Esophagus squamous epithelium (tissue), 5 donors: ENCODE results near the gene RGP1. TPM values are rescaled to one million over a fixed set of nuclear protein-coding genes. Genes with fewer than 3 reads are reported as not detected.

Experiments
- DNase-seq: peaks from one replicate; lab custom pipeline; 2025; lab: John Stamatoyannopoulos, UW
- H3K27ac ChIP-seq, 4 donors: fragments of 200-600 bp; sonication (generic); one replicate each; pipeline ENCODE4 v1.5.1; 2016 to 2019; ENCODE audit warnings: mild to moderate bottlenecking in 1 of 4
- H3K27me3 ChIP-seq, 4 donors: fragments of 200-600 bp; sonication (generic); 1 replicate in 3 of 4; 2 replicates in 1 of 4; pipeline versions ENCODE4 v1.5.1 to v1.6.0; 2017 to 2021; ENCODE audit warnings: antibody characterized with exemption in 1 of 4
- H3K36me3 ChIP-seq, 3 donors: fragments of 200-600 bp; sonication (generic); one replicate each; pipeline ENCODE4 v1.5.1; 2016 to 2019
- H3K4me1 ChIP-seq, 3 donors: fragments of 200-600 bp; sonication (generic); one replicate each; pipeline ENCODE4 v1.5.1; 2017 to 2019
- H3K4me3 ChIP-seq, 4 donors: fragments of 200-600 bp; sonication (generic); 1 replicate in 3 of 4; 2 replicates in 1 of 4; pipeline ENCODE4 v1.5.1; 2016 to 2019; ENCODE audit warnings: mild to moderate bottlenecking in 2 of 4, moderate library complexity in 1 of 4
- H3K9me3 ChIP-seq, 3 donors: fragments of 200-600 bp; sonication (generic); one replicate each; pipeline ENCODE4 v1.5.1; 2016 to 2019
- POLR2A ChIP-seq, 4 donors: fragments of 450-650 bp; IDR thresholded peaks; one replicate each; pipeline ENCODE4 v1.6.1; 2017; ENCODE audit warnings: antibody characterized with exemption in 4 of 4, mild to moderate bottlenecking in 4 of 4, moderate library complexity in 3 of 4
- WGBS, 2 donors: methylation state at CpG; one replicate each; pipeline ENCODE4 v1.1.5; 2018; 5-methylcytosine and 5-hydroxymethylcytosine counted together
- intact Hi-C: fragments of 100-400 bp; cut with DNase I; formaldehyde crosslinking; loops from one replicate; pipeline ENCODE4 v1.15.0; 2022
- total RNA-seq, 4 donors: library from RNA; depleted of rRNA; stranded (reverse); fragments of >200 nt; gene quantifications; one replicate each; pipeline ENCODE4 v1.1.0, GENCODE V29; 2016
- TF ChIP-seq, protein P1 (sequence below), 6 experiments: fragments of 450-650 bp in 4 of 6; fragments of 200-600 bp in 2 of 6; sonication (generic) in 2 of 6; IDR thresholded peaks; one replicate each; pipeline ENCODE4 v1.5.1; 2016 to 2019; ENCODE audit warnings: antibody characterized with exemption in 6 of 6, mild to moderate bottlenecking in 4 of 6, moderate library complexity in 4 of 6
- donor health status: DM: yes; HTN: yes; CAD: no.

Gene RGP1
- total RNA-seq, 4 donors from 2014 or later: 8.0 to 17.5 (median 11.6) TPM

DNA sequence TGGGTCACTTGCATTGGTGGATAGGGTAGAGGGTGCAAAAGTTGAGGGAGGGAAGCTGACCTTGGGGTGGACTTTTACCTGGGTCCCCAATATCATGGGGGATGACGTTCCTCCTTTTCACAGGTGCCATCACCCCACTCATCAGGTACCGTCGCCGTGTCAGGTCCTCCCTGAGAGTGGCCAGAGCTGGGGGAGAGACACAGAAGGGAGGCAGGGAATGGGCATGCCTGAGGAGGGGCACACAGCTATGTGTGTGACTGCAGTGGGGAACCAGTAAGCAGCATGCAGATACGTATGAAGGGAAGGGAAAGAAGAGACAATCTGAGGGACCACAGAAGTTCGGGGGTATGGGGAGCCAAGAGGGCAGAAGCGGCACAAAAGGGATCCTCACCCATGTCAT lies 10.2 kb upstream of the RGP1 start:
- Histone ChIP-seq H3K4me1 (peaks cover 1 to 14% (median 2%) of the 10 kb centered on the region in 3 donors), H3K4me3 (no peak overlapping the region), H3K27me3 (no peaks in the 10 kb centered on the region), H3K27ac (no peak overlapping the region), H3K36me3 (peaks cover 27 to 98% (median 69%) of the 10 kb centered on the region in 3 donors), H3K9me3 (no peaks in the 10 kb centered on the region)
- 85 to 91% methylated on average over 3 to 6 of the region's 7 CpGs for WGBS, 2 donors
- TF ChIP-seq, protein P1, sequence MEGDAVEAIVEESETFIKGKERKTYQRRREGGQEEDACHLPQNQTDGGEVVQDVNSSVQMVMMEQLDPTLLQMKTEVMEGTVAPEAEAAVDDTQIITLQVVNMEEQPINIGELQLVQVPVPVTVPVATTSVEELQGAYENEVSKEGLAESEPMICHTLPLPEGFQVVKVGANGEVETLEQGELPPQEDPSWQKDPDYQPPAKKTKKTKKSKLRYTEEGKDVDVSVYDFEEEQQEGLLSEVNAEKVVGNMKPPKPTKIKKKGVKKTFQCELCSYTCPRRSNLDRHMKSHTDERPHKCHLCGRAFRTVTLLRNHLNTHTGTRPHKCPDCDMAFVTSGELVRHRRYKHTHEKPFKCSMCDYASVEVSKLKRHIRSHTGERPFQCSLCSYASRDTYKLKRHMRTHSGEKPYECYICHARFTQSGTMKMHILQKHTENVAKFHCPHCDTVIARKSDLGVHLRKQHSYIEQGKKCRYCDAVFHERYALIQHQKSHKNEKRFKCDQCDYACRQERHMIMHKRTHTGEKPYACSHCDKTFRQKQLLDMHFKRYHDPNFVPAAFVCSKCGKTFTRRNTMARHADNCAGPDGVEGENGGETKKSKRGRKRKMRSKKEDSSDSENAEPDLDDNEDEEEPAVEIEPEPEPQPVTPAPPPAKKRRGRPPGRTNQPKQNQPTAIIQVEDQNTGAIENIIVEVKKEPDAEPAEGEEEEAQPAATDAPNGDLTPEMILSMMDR (IDR thresholded peaks at IDR 0.05): no peak
- no peak for TF ChIP-seq POLR2A (IDR thresholded peaks at IDR 0.05)
- intact Hi-C loops: loop anchor here (10.0 kb wide), 1 partner anchor 134 kb away; the partner anchor contains the start of gene TESK1
- no peak for DNase-seq

DNA sequence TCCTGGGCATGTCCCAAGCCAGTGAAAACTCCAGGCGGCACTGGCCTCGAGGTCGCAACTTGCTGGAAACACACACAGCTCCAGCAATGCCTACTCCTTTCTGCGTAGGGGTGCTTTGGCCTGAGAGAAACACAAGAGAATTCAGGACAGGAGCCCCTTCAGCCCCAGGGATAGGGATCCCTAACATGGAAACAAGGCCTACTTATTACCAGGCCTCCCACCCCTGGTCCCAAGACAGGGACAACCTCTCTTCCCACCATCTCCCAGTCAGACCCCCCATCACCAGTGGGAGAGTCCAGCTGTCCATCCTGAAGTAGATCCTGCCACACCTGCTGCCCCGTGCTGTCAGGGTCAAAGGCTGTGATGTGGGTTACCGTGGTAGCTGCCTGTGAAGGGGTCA lies 8.8 kb upstream of the RGP1 start:
- no peak for TF ChIP-seq POLR2A (IDR thresholded peaks at IDR 0.05)
- TF ChIP-seq, protein P1 (IDR thresholded peaks at IDR 0.05): no peak
- Histone ChIP-seq H3K4me1 (peaks cover 0 to 20% (median 0%) of the 10 kb centered on the region in 3 donors), H3K4me3 (no peak overlapping the region), H3K9me3 (no peaks in the 10 kb centered on the region), H3K27me3 (no peaks in the 10 kb centered on the region), H3K36me3 (peaks cover 29 to 100% (median 66%) of the 10 kb centered on the region in 3 donors), H3K27ac (no peak overlapping the region)
- intact Hi-C loops: no loop called here
- 64% methylated on average over 2 of the region's 6 CpGs; no CpG with 5 or more reads in 1 of the 2 donors for WGBS, 2 donors
- DNase-seq: no peak

DNA sequence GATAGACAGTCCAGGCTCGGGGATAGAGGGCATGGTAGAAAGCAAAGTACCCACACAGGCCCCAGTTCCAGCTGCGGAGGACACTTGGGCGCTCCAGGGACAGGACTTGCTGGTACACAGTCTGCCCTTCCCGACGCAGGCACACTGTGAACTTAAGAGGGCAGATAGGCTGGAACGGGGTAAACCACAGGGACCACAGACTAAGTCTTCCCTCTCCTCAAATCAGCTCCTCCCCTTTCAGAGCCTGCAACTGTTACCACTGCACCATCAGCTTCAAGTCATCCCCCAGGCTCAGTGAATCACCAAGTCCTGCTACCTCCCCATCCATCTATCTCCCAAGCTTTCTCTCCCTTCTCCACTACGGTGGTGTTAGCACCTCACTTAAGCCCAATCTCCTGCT lies 7.3 kb upstream of the RGP1 start:
- H3K4me1 ChIP-seq: peaks cover 10 to 26% (median 13%) of the 10 kb centered on the region in 3 donors
- no peak overlapping the region for H3K4me3 ChIP-seq
- TF ChIP-seq, protein P1 (IDR thresholded peaks at IDR 0.05): no peak
- no peak for TF ChIP-seq POLR2A (IDR thresholded peaks at IDR 0.05)
- intact Hi-C loops: no loop called here
- 66 to 98% methylated on average over 5 to 7 of the region's 7 CpGs for WGBS, 2 donors
- H3K27ac ChIP-seq: no peak overlapping the region
- no peak for DNase-seq
- H3K36me3 ChIP-seq: peaks cover 29 to 85% (median 54%) of the 10 kb centered on the region in 3 donors
- no peaks in the 10 kb centered on the region for H3K27me3 ChIP-seq
- no peaks in the 10 kb centered on the region for H3K9me3 ChIP-seq

DNA sequence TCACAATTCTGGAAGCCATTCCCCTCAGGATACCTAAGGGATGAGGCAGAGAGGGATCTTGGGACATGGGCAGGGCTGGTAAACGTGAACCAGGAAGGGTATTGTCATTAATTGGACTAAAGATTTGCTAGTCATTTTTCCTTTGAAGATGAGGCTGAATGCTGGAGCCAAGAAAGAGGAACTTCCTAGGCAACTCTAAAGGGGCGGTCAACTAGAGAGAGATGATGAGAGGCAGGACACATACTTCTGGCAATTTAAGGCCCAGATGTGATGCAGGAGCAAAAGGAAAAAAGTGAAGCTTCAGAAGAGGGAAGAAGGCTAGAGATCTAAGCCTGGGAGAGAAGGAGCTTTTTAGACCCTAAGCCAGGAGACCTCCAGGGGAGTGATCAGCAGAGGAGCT lies 5.6 kb upstream of the RGP1 start:
- no peak for TF ChIP-seq POLR2A (IDR thresholded peaks at IDR 0.05)
- TF ChIP-seq, protein P1 (IDR thresholded peaks at IDR 0.05): no peak
- Histone ChIP-seq H3K4me3 (no peak overlapping the region), H3K9me3 (no peaks in the 10 kb centered on the region), H3K4me1 (peaks cover 26 to 44% (median 27%) of the 10 kb centered on the region in 3 donors), H3K27me3 (no peaks in the 10 kb centered on the region), H3K27ac (no peak overlapping the region), H3K36me3 (peaks cover 19 to 68% (median 41%) of the 10 kb centered on the region in 3 donors)
- 42 to 61% methylated on average over 2 of the region's 2 CpGs for WGBS, 2 donors
- intact Hi-C loops: no loop called here
- DNase-seq: no peak

DNA sequence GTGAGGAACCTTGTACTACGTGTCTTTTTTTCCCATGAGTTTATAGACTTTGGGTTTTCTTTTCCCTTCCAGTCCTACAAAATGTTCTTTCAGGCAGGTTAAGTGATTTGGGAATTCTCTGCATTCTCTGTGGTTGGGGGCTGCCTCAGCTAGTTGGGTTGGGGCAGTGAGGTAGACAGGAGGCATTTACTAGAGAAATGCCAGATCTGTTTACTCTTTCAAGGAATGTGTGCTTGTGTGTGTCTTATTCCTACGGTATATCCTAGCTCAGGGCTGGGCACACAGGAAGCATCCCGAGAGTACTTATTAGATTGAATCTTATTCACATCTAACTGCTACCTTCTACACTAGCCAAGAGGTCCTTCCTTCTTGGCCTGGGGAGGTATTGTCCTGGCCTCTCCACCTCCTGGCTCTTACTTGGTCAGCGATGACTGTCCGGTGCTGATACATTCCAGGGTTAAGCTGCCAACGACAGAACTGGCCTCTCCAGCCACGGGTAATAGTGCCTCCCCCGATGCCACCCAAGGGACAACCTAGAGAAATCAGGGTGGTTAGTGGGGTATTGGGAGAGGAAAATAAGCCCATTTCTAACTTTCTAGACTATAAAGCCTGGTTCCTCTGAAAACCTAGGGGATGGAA lies 5.1 kb upstream of the RGP1 start:
- DNase-seq: no peak
- Histone ChIP-seq H3K27ac (no peak overlapping the region), H3K36me3 (peaks cover 14 to 63% (median 36%) of the 10 kb centered on the region in 3 donors), H3K4me3 (no peak overlapping the region), H3K27me3 (no peaks in the 10 kb centered on the region), H3K4me1 (peaks cover 26 to 44% (median 27%) of the 10 kb centered on the region in 3 donors), H3K9me3 (no peaks in the 10 kb centered on the region)
- no peak for TF ChIP-seq POLR2A (IDR thresholded peaks at IDR 0.05)
- TF ChIP-seq, protein P1 (IDR thresholded peaks at IDR 0.05): no peak
- 76 to 81% methylated on average over 3 to 6 of the region's 8 CpGs for WGBS, 2 donors
- intact Hi-C loops: no loop called here
